GM04503 (cell line): ENCODE results near the gene AP1M1.

ENCODE experiments used
- DNase-seq: peaks from one replicate; pipeline ENCODE4 v3.0.0-alpha.2; 2012; ENCODE audit warnings: low read depth

The AP1M1 gene

GRCh38 chr19:16185123-16185767 lies 12.5 kb upstream of the AP1M1 start, which contains the start of gene FAM32A:
FAM32A (plus strand) TSS chr19:16185410; CDS start chr19:16185443, 33 bp downstream.
- peak; percentile 96 for DNase-seq

- DNase-seq: no peak
Measured at GRCh38 chr19:16185768-16186123, 12.0 kb upstream of the AP1M1 start.

- DNase-seq: no peak
Measured at GRCh38 chr19:16188521-16188920, 9.2 kb upstream of the AP1M1 start.

GRCh38 chr19:16190198-16190597 lies 7.5 kb upstream of the AP1M1 start:
- no peak for DNase-seq

- DNase-seq: no peak
Measured at GRCh38 chr19:16190736-16191135, 7.0 kb upstream of the AP1M1 start.

- no peak for DNase-seq
Measured at GRCh38 chr19:16191216-16191908, 6.3 kb upstream of the AP1M1 start.

- no peak for DNase-seq
Measured at GRCh38 chr19:16193466-16193865, 4.2 kb upstream of the AP1M1 start.

GRCh38 chr19:16197188-16197621 lies 506 bp upstream of the AP1M1 start:
- peak; percentile 95 for DNase-seq

- no peak for DNase-seq
Measured at GRCh38 chr19:16198370-16198651, 600 bp downstream of the AP1M1 start.

- no peak for DNase-seq
Measured at GRCh38 chr19:16199275-16199932, 1.7 kb downstream of the AP1M1 start.

GRCh38 chr19:16200038-16201010 lies 2.6 kb downstream of the AP1M1 start:
- DNase-seq: no peak

- no peak for DNase-seq
Measured at GRCh38 chr19:16201011-16201391, 3.3 kb downstream of the AP1M1 start.

GRCh38 chr19:16202320-16203255 lies 4.9 kb downstream of the AP1M1 start:
- peak; percentile 23 for DNase-seq

- DNase-seq: no peak
Measured at GRCh38 chr19:16203256-16204004, 5.7 kb downstream of the AP1M1 start.

- DNase-seq: no peak
Measured at GRCh38 chr19:16204005-16204294, 6.2 kb downstream of the AP1M1 start.

GRCh38 chr19:16205205-16206045 lies 7.7 kb downstream of the AP1M1 start:
- DNase-seq: no peak

- no peak for DNase-seq
Measured at GRCh38 chr19:16206046-16206605, 8.4 kb downstream of the AP1M1 start.

- DNase-seq: no peak
Measured at GRCh38 chr19:16206637-16207036, 8.9 kb downstream of the AP1M1 start.

- no peak for DNase-seq
Measured at GRCh38 chr19:16207063-16207462, 9.4 kb downstream of the AP1M1 start.
